ENCODE results near the gene TEKT3. TPM values are rescaled to one million over a fixed set of nuclear protein-coding genes. Genes with fewer than 3 reads are reported as not detected.
A peak's percentile ranks its signal among the peaks of the same experiment; 100 is the strongest.

TEKT3 gene
- 1.0 TPM for polyA plus RNA-seq
- long read RNA-seq, donor 1, result 0 reads
- long read RNA-seq, donor 2, result 0 reads
- long read RNA-seq, donor 3, result 0 reads
- long read RNA-seq, donor 4, result 0 reads
- long read RNA-seq, donor 5, result 0 reads
- long read RNA-seq, donor 6, result 0 reads
- long read RNA-seq, donor 7, result 0 reads
- long read RNA-seq, donor 8, result 0 reads
- long read RNA-seq, donor 9, result 0 reads
- long read RNA-seq, donor 10, result 0 reads
- long read RNA-seq, donor 11, result 0 reads

GRCh38 chr17:15341385-15341849, at the start of gene TEKT3:
TEKT3 (minus strand) TSS chr17:15341597; CDS start chr17:15331585, 10,012 bp downstream.
- DNase-seq, result peak; percentile 83 to 89
- H3K27me3 ChIP-seq (ENCODE audit: control insufficient read depth, insufficient read depth, low read length), result no peaks in the 10 kb centered on the region
- peaks cover 9% of the 10 kb centered on the region for H3K4me1 ChIP-seq (ENCODE audit: control insufficient read depth, insufficient read depth, low read length)
- WGBS (ENCODE audit: insufficient coverage, low lambda C conversion rate), result no CpG with 5 or more reads among the region's 36 CpGs
- no peaks in the 10 kb centered on the region for H3K36me3 ChIP-seq (ENCODE audit: control insufficient read depth, insufficient read depth, low read length)
- H3K9me3 ChIP-seq (ENCODE audit: control insufficient read depth, low read depth, low read length), result no peaks in the 10 kb centered on the region
- H3K27ac ChIP-seq (ENCODE audit: low read length), result no peak within 1 kb of the TSS
- peak within 1 kb of the TSS; percentile 60 for H3K4me3 ChIP-seq (ENCODE audit: low read length)

- Histone ChIP-seq H3K36me3 (ENCODE audit: control insufficient read depth, insufficient read depth, low read length) (no peaks in the 10 kb centered on the region), H3K27ac (ENCODE audit: low read length) (no peak overlapping the region), H3K4me1 (ENCODE audit: control insufficient read depth, insufficient read depth, low read length) (no peaks in the 10 kb centered on the region), H3K27me3 (ENCODE audit: control insufficient read depth, insufficient read depth, low read length) (no peaks in the 10 kb centered on the region), H3K9me3 (ENCODE audit: control insufficient read depth, low read depth, low read length) (no peaks in the 10 kb centered on the region), H3K4me3 (ENCODE audit: low read length) (no peak overlapping the region)
- DNase-seq, result no peak
- 100% methylated on average over 1 of the region's 8 CpGs for WGBS (ENCODE audit: insufficient coverage, low lambda C conversion rate)
Observed at GRCh38 chr17:15388356-15389041, 47.1 kb upstream of the TEKT3 start.

- Histone ChIP-seq H3K4me1 (ENCODE audit: control insufficient read depth, insufficient read depth, low read length) (peaks cover 11% of the 10 kb centered on the region), H3K27me3 (ENCODE audit: control insufficient read depth, insufficient read depth, low read length) (no peaks in the 10 kb centered on the region), H3K4me3 (ENCODE audit: low read length) (no peak overlapping the region), H3K9me3 (ENCODE audit: control insufficient read depth, low read depth, low read length) (no peaks in the 10 kb centered on the region), H3K36me3 (ENCODE audit: control insufficient read depth, insufficient read depth, low read length) (no peaks in the 10 kb centered on the region), H3K27ac (ENCODE audit: low read length) (no peak overlapping the region)
- no peak for DNase-seq
- WGBS (ENCODE audit: insufficient coverage, low lambda C conversion rate), result no CpG with 5 or more reads among the region's 4 CpGs
Observed at GRCh38 chr17:15386083-15386482, 44.7 kb upstream of the TEKT3 start.

- Histone ChIP-seq H3K9me3 (ENCODE audit: control insufficient read depth, low read depth, low read length) (no peaks in the 10 kb centered on the region), H3K27me3 (ENCODE audit: control insufficient read depth, insufficient read depth, low read length) (no peaks in the 10 kb centered on the region), H3K27ac (ENCODE audit: low read length) (no peak overlapping the region), H3K4me3 (ENCODE audit: low read length) (no peak overlapping the region), H3K4me1 (ENCODE audit: control insufficient read depth, insufficient read depth, low read length) (peaks cover 11% of the 10 kb centered on the region), H3K36me3 (ENCODE audit: control insufficient read depth, insufficient read depth, low read length) (no peaks in the 10 kb centered on the region)
- no peak for DNase-seq
- WGBS (ENCODE audit: insufficient coverage, low lambda C conversion rate), result 56% methylated on average over 2 of the region's 2 CpGs
Observed at GRCh38 chr17:15385305-15385704, 43.9 kb upstream of the TEKT3 start.

- no peaks in the 10 kb centered on the region for H3K27me3 ChIP-seq (ENCODE audit: control insufficient read depth, insufficient read depth, low read length)
- peaks cover 11% of the 10 kb centered on the region for H3K4me1 ChIP-seq (ENCODE audit: control insufficient read depth, insufficient read depth, low read length)
- no peak overlapping the region for H3K4me3 ChIP-seq (ENCODE audit: low read length)
- no peaks in the 10 kb centered on the region for H3K36me3 ChIP-seq (ENCODE audit: control insufficient read depth, insufficient read depth, low read length)
- H3K27ac ChIP-seq (ENCODE audit: low read length), result no peak overlapping the region
- no peak for DNase-seq
- H3K9me3 ChIP-seq (ENCODE audit: control insufficient read depth, low read depth, low read length), result no peaks in the 10 kb centered on the region
- WGBS (ENCODE audit: insufficient coverage, low lambda C conversion rate), result 82% methylated on average over 5 of the region's 9 CpGs
Observed at GRCh38 chr17:15384142-15384787, 42.9 kb upstream of the TEKT3 start.

GRCh38 chr17:15382914-15383313, 41.5 kb upstream of the TEKT3 start:
- no peak overlapping the region for H3K4me3 ChIP-seq (ENCODE audit: low read length)
- peaks cover 18% of the 10 kb centered on the region for H3K4me1 ChIP-seq (ENCODE audit: control insufficient read depth, insufficient read depth, low read length)
- no peaks in the 10 kb centered on the region for H3K36me3 ChIP-seq (ENCODE audit: control insufficient read depth, insufficient read depth, low read length)
- peak; percentile 81 to 92 for DNase-seq
- no CpG with 5 or more reads among the region's 1 CpG for WGBS (ENCODE audit: insufficient coverage, low lambda C conversion rate)
- H3K9me3 ChIP-seq (ENCODE audit: control insufficient read depth, low read depth, low read length), result no peaks in the 10 kb centered on the region
- no peaks in the 10 kb centered on the region for H3K27me3 ChIP-seq (ENCODE audit: control insufficient read depth, insufficient read depth, low read length)
- peak overlapping the region; percentile 34 for H3K27ac ChIP-seq (ENCODE audit: low read length)

- DNase-seq, result peak in 1 of 2 donors; percentile 50
- no peaks in the 10 kb centered on the region for H3K36me3 ChIP-seq (ENCODE audit: control insufficient read depth, insufficient read depth, low read length)
- peaks cover 29% of the 10 kb centered on the region for H3K4me1 ChIP-seq (ENCODE audit: control insufficient read depth, insufficient read depth, low read length)
- no peak overlapping the region for H3K4me3 ChIP-seq (ENCODE audit: low read length)
- WGBS (ENCODE audit: insufficient coverage, low lambda C conversion rate), result 100% methylated on average over 1 of the region's 2 CpGs
- no peaks in the 10 kb centered on the region for H3K9me3 ChIP-seq (ENCODE audit: control insufficient read depth, low read depth, low read length)
- H3K27me3 ChIP-seq (ENCODE audit: control insufficient read depth, insufficient read depth, low read length), result no peaks in the 10 kb centered on the region
- H3K27ac ChIP-seq (ENCODE audit: low read length), result no peak overlapping the region
Observed at GRCh38 chr17:15381707-15382106, 40.3 kb upstream of the TEKT3 start.

- no peak overlapping the region for H3K4me3 ChIP-seq (ENCODE audit: low read length)
- no peaks in the 10 kb centered on the region for H3K27me3 ChIP-seq (ENCODE audit: control insufficient read depth, insufficient read depth, low read length)
- H3K4me1 ChIP-seq (ENCODE audit: control insufficient read depth, insufficient read depth, low read length), result peaks cover 29% of the 10 kb centered on the region
- no peaks in the 10 kb centered on the region for H3K36me3 ChIP-seq (ENCODE audit: control insufficient read depth, insufficient read depth, low read length)
- DNase-seq, result no peak
- WGBS (ENCODE audit: insufficient coverage, low lambda C conversion rate), result no CpG with 5 or more reads among the region's 4 CpGs
- H3K27ac ChIP-seq (ENCODE audit: low read length), result no peak overlapping the region
- H3K9me3 ChIP-seq (ENCODE audit: control insufficient read depth, low read depth, low read length), result no peaks in the 10 kb centered on the region
Observed at GRCh38 chr17:15380446-15380845, 39.0 kb upstream of the TEKT3 start.

GRCh38 chr17:15379659-15380058, 38.3 kb upstream of the TEKT3 start:
- no peak overlapping the region for H3K4me3 ChIP-seq (ENCODE audit: low read length)
- H3K4me1 ChIP-seq (ENCODE audit: control insufficient read depth, insufficient read depth, low read length), result peaks cover 29% of the 10 kb centered on the region
- H3K27me3 ChIP-seq (ENCODE audit: control insufficient read depth, insufficient read depth, low read length), result no peaks in the 10 kb centered on the region
- WGBS (ENCODE audit: insufficient coverage, low lambda C conversion rate), result 100% methylated on average over 1 of the region's 5 CpGs
- no peaks in the 10 kb centered on the region for H3K9me3 ChIP-seq (ENCODE audit: control insufficient read depth, low read depth, low read length)
- no peaks in the 10 kb centered on the region for H3K36me3 ChIP-seq (ENCODE audit: control insufficient read depth, insufficient read depth, low read length)
- H3K27ac ChIP-seq (ENCODE audit: low read length), result no peak overlapping the region
- no peak for DNase-seq

GRCh38 chr17:15378243-15378642, 36.8 kb upstream of the TEKT3 start:
- no CpG with 5 or more reads among the region's 4 CpGs for WGBS (ENCODE audit: insufficient coverage, low lambda C conversion rate)
- no peaks in the 10 kb centered on the region for H3K9me3 ChIP-seq (ENCODE audit: control insufficient read depth, low read depth, low read length)
- no peaks in the 10 kb centered on the region for H3K36me3 ChIP-seq (ENCODE audit: control insufficient read depth, insufficient read depth, low read length)
- peaks cover 27% of the 10 kb centered on the region for H3K4me1 ChIP-seq (ENCODE audit: control insufficient read depth, insufficient read depth, low read length)
- H3K27me3 ChIP-seq (ENCODE audit: control insufficient read depth, insufficient read depth, low read length), result no peaks in the 10 kb centered on the region
- no peak overlapping the region for H3K4me3 ChIP-seq (ENCODE audit: low read length)
- peak in 1 of 2 donors; percentile 32 for DNase-seq
- H3K27ac ChIP-seq (ENCODE audit: low read length), result peak overlapping the region; percentile 50
